HepG2 (cell line): ENCODE data around the gene PTCRA. TPM values are rescaled to one million over a fixed set of nuclear protein-coding genes. Genes with fewer than 3 reads are reported as not detected.

Experiments
- ARNT2 ChIP-seq: sonication (generic); formaldehyde crosslinking; IDR thresholded peaks from 2 replicates; pipeline ENCODE4 v1.8.0; 2022; ENCODE audit warnings: mild to moderate bottlenecking, low read depth, missing genetic modification reagents, moderate library complexity
- CBFB ChIP-seq: sonication (generic); formaldehyde crosslinking; IDR thresholded peaks from 2 replicates; pipeline ENCODE4 v1.4.0; 2020; ENCODE audit warnings: missing genetic modification reagents
- DNMT3B ChIP-seq: conservative IDR thresholded peaks from 2 replicates; pipeline ENCODE4 v1.6.1; 2016; ENCODE audit warnings: missing biosample characterization, control low read depth
- EHMT2 ChIP-seq: fragments of 200-600 bp; sonication (generic); IDR thresholded peaks from 2 replicates; pipeline ENCODE4 v1.7.0; 2017; ENCODE audit warnings: antibody characterized with exemption, low read depth, low read length, borderline replicate concordance
- ELF3 ChIP-seq: IDR thresholded peaks from 2 replicates; pipeline ENCODE4 v1.6.1; 2016; ENCODE audit warnings: missing genetic modification reagents, missing compliant biosample characterization
- GATA4 ChIP-seq: sonication (generic); IDR thresholded peaks from 2 replicates; pipeline ENCODE4 v1.6.1; 2016; ENCODE audit warnings: antibody characterized with exemption, low read depth, borderline replicate concordance
- IRX3 ChIP-seq: sonication (generic); formaldehyde crosslinking; IDR thresholded peaks from 2 replicates; pipeline ENCODE4 v1.8.1; 2023; ENCODE audit warnings: mild to moderate bottlenecking, low read depth, missing genetic modification reagents, borderline replicate concordance
- KLF6 ChIP-seq: IDR thresholded peaks from 2 replicates; pipeline ENCODE4 v1.8.0; 2016; ENCODE audit warnings: missing biosample characterization, missing genetic modification reagents
- MED1 ChIP-seq: sonication (generic); formaldehyde crosslinking; IDR thresholded peaks from 2 replicates; pipeline ENCODE4 v1.4.0; 2020; ENCODE audit warnings: missing genetic modification reagents
- MIXL1 ChIP-seq: IDR thresholded peaks from 2 replicates; pipeline ENCODE4 v1.6.1; 2016
- MZF1 ChIP-seq: sonication (generic); formaldehyde crosslinking; IDR thresholded peaks from 2 replicates; pipeline ENCODE4 v1.8.1; 2023; ENCODE audit warnings: mild to moderate bottlenecking, missing genetic modification reagents, borderline replicate concordance
- PAWR ChIP-seq: sonication (generic); formaldehyde crosslinking; IDR thresholded peaks from 2 replicates; pipeline ENCODE4 v1.4.0; 2020; ENCODE audit warnings: missing genetic modification reagents, mild to moderate bottlenecking, borderline replicate concordance
- RELA ChIP-seq: sonication (generic); formaldehyde crosslinking; IDR thresholded peaks from 2 replicates; pipeline ENCODE4 v1.4.0; 2020; ENCODE audit warnings: missing genetic modification reagents
- SAP130 ChIP-seq: IDR thresholded peaks from 2 replicates; pipeline ENCODE4 v1.6.1; 2016; ENCODE audit warnings: low read depth
- XRCC5 ChIP-seq: fragments of 200-400 bp; formaldehyde crosslinking; optimal IDR thresholded peaks from 2 replicates; pipeline ENCODE3; 2017; ENCODE audit warnings: mild to moderate bottlenecking, low read length
- ZKSCAN5 ChIP-seq: sonication (generic); formaldehyde crosslinking; IDR thresholded peaks from 2 replicates; pipeline ENCODE4 v1.5.1; 2020; ENCODE audit warnings: mild to moderate bottlenecking, missing genetic modification reagents
- ZNF224 ChIP-seq: sonication (generic); formaldehyde crosslinking; IDR thresholded peaks from 2 replicates; pipeline ENCODE4 v1.5.0; 2020; ENCODE audit warnings: mild to moderate bottlenecking, missing genetic modification reagents
- ZNF253 ChIP-seq: sonication (generic); formaldehyde crosslinking; IDR thresholded peaks from 2 replicates; pipeline ENCODE4 v1.8.0; 2022; ENCODE audit warnings: mild to moderate bottlenecking, missing genetic modification reagents, borderline replicate concordance
- ZNF331 ChIP-seq: sonication (generic); formaldehyde crosslinking; IDR thresholded peaks from 2 replicates; pipeline ENCODE4 v1.4.0; 2020; ENCODE audit warnings: missing genetic modification reagents
- ZNF337 ChIP-seq: sonication (generic); formaldehyde crosslinking; IDR thresholded peaks from 2 replicates; pipeline ENCODE4 v1.5.1; 2020; ENCODE audit warnings: missing genetic modification reagents, low read depth, mild to moderate bottlenecking, borderline replicate concordance
- ZNF629 ChIP-seq: sonication (generic); formaldehyde crosslinking; conservative IDR thresholded peaks from 2 replicates; pipeline ENCODE4 v1.5.0; 2020; ENCODE audit warnings: missing genetic modification reagents
- ZNF652 ChIP-seq: IDR thresholded peaks from 2 replicates; pipeline ENCODE4 v1.6.1; 2016; ENCODE audit warnings: low read depth, borderline replicate concordance
- ZNF7 ChIP-seq: IDR thresholded peaks from 2 replicates; pipeline ENCODE4 v1.6.1; 2016; ENCODE audit warnings: missing biosample characterization, missing genetic modification reagents
- polyA plus RNA-seq, 8 experiments: library from polyadenylated mRNA; depleted of rRNA in 3 of 8; stranded (reverse) in 7 of 8; unstranded in 1 of 8; fragments of >200 nt; fragmentation: Illumina TruSeq in 4 of 8; extraction: Trizol in 4 of 8; gene quantifications; 2 replicates each; pipeline versions ENCODE4 v1.2.1 to v1.2.3, GENCODE V29; 2011 to 2016; ENCODE audit warnings: low read depth in 4 of 8, missing spikeins in 1 of 8, mixed read lengths in 1 of 8; ENCODE audit not compliant: insufficient read depth in 1 of 8
- total RNA-seq, 5 experiments: library from RNA; depleted of rRNA; stranded (reverse); fragments of >200 nt; fragmentation: Illumina TruSeq; extraction: Trizol; gene quantifications; 2 replicates each; pipeline ENCODE4 v1.2.3, GENCODE V29; 2016; ENCODE audit warnings: low read depth in 1 of 5
- TF ChIP-seq, protein P1 (sequence below): sonication (generic); formaldehyde crosslinking; IDR thresholded peaks from 2 replicates; pipeline ENCODE4 v1.4.0; 2020; ENCODE audit warnings: missing genetic modification reagents
- TF ChIP-seq, protein P2 (sequence below): sonication (generic); formaldehyde crosslinking; IDR thresholded peaks from 2 replicates; pipeline ENCODE4 v1.4.0; 2020; ENCODE audit warnings: missing genetic modification reagents
- TF ChIP-seq, protein P3 (sequence below): sonication (generic); formaldehyde crosslinking; IDR thresholded peaks from 2 replicates; pipeline ENCODE4 v1.5.1; 2020; ENCODE audit warnings: missing genetic modification reagents, mild to moderate bottlenecking, borderline replicate concordance

The PTCRA gene
- total and polyA plus RNA-seq, 2 of the 13 experiments (the other 11 are each of a cell fraction or from before 2014, with no cell fraction given): not detected

DNA sequence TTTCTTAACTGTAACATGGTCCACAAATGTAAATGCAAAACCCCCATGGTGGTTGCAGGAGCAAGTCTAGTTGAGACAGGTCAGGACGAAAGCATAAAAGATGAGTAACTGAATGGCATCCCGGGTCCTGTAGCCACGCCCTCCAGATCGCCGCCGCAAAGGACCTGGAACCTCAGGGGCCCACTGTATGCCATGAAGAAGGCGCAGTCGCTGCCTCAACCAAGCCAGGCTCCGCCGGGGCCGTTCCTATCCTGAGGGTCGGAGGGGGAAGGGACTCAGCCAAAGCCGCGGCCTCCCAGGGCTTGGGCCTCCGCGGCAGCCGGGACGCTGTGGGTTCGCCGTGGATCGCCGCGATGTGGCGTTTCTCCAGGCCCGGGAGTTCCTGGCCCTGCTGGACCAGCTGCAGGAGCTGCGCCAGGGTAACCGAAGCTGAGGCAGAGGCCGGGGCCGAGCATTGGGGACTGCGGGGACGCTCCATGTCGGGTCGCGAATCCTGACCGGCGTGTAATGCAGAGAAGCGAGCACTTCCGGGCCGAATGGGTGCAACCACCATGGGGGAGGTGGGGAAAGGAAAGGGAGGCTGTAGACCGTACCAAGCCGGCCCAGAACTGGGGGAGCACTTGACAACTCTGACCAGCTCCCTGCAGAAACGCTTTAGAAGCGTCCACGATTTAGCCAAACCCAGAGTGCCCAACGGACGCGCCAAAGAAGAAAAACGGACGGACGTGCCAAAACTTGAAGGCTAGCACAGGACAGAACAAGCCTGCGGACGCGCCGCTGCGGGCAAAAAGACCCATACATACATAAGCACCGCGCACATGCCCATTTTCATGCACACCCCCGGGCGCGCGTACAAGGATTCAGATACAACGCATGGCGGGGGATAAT lies 25.3 kb upstream of the PTCRA start (continued):
- TF ChIP-seq MED1 (CRISPR knock-in tag) (peak; percentile 57; the same call in 1 of the 2 replicates), MIXL1 (CRISPR knock-in tag) (peak; percentile 63), DNMT3B (CRISPR knock-in tag) (peak; percentile 82; the same call in 1 of the 2 replicates), IRX3 (peak; percentile 86; the same call in 1 of the 2 replicates), ZKSCAN5 (CRISPR knock-in tag) (0 out of 2 replicates have a peak, but pooled peaks have one; percentile 65), CBFB (CRISPR knock-in tag) (peak; percentile 79), RELA (CRISPR knock-in tag) (peak; percentile 85; the same call in 1 of the 2 replicates), ZNF337 (CRISPR knock-in tag) (0 out of 2 replicates have a peak, but pooled peaks have one; percentile 97), ZNF253 (CRISPR knock-in tag) (peak; percentile 85), PAWR (peak; percentile 76; the same call in 1 of the 2 replicates), ZNF224 (CRISPR knock-in tag) (peak; percentile 89; the same call in 1 of the 2 replicates), KLF6 (CRISPR knock-in tag) (peak; percentile 99), EHMT2 (no peak), ARNT2 (CRISPR knock-in tag) (peak; percentile 84; the same call in 1 of the 2 replicates), ELF3 (CRISPR knock-in tag) (peak; percentile 86), MZF1 (peak; percentile 79; the same call in 1 of the 2 replicates), ZNF331 (peak; percentile 77), XRCC5 (peak; percentile 81), ZNF629 (CRISPR knock-in tag) (peak; percentile 37; the same call in 1 of the 2 replicates), ZNF652 (peak; percentile 19; the same call in 1 of the 2 replicates), SAP130 (peak; percentile 97), GATA4 (0 out of 2 replicates have a peak, but pooled peaks have one; percentile 38), ZNF7 (CRISPR knock-in tag) (no peak)
- TF ChIP-seq, protein P1, sequence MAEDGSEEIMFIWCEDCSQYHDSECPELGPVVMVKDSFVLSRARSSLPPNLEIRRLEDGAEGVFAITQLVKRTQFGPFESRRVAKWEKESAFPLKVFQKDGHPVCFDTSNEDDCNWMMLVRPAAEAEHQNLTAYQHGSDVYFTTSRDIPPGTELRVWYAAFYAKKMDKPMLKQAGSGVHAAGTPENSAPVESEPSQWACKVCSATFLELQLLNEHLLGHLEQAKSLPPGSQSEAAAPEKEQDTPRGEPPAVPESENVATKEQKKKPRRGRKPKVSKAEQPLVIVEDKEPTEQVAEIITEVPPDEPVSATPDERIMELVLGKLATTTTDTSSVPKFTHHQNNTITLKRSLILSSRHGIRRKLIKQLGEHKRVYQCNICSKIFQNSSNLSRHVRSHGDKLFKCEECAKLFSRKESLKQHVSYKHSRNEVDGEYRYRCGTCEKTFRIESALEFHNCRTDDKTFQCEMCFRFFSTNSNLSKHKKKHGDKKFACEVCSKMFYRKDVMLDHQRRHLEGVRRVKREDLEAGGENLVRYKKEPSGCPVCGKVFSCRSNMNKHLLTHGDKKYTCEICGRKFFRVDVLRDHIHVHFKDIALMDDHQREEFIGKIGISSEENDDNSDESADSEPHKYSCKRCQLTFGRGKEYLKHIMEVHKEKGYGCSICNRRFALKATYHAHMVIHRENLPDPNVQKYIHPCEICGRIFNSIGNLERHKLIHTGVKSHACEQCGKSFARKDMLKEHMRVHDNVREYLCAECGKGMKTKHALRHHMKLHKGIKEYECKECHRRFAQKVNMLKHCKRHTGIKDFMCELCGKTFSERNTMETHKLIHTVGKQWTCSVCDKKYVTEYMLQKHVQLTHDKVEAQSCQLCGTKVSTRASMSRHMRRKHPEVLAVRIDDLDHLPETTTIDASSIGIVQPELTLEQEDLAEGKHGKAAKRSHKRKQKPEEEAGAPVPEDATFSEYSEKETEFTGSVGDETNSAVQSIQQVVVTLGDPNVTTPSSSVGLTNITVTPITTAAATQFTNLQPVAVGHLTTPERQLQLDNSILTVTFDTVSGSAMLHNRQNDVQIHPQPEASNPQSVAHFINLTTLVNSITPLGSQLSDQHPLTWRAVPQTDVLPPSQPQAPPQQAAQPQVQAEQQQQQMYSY (CRISPR knock-in tag): peak; percentile 18; the same call in 1 of the 2 replicates
- TF ChIP-seq, protein P2, sequence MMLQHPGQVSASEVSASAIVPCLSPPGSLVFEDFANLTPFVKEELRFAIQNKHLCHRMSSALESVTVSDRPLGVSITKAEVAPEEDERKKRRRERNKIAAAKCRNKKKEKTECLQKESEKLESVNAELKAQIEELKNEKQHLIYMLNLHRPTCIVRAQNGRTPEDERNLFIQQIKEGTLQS (CRISPR knock-in tag): peak; percentile 5; the same call in 1 of the 2 replicates
- TF ChIP-seq, protein P3, sequence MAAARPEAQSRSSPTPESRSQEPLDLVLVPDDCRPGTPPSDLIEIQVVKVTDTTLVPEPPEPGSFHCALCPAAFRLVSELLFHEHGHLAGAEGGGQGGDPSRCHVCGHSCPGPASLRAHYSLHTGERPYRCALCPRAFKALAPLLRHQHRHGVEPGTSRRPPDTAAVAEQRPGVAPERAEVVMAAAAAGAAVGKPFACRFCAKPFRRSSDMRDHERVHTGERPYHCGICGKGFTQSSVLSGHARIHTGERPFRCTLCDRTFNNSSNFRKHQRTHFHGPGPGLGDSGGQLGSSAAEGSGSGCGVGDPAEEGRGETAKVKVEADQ (CRISPR knock-in tag): peak; percentile 97
